PC-3 (cell line): Measurements from ENCODE around the gene PHF2. TPM values are rescaled to one million over a fixed set of nuclear protein-coding genes. Genes with fewer than 3 reads are reported as not detected.

Source experiments
- ATAC-seq: fragments of 200-7000 bp; cut with Tn5 transposase; 2 replicates; pipeline ENCODE4 v1.9.1; 2020; ENCODE audit warnings: mild to moderate bottlenecking, moderate library complexity
- BruUV-seq: library from RNA; stranded (reverse); fragments of 400-500 nt; replicated peaks from 2 replicates; lab custom pipeline; 2021; lab: Mats Ljungman, UMichigan
- CTCF ChIA-PET: fragments of 300-600 bp; sonication (Branson Sonifier 250); formaldehyde crosslinking; loops from one replicate; lab custom pipeline; 2022; ENCODE audit warnings: antibody characterized with exemption; lab: Charles Lee
- POLR2A ChIA-PET: fragments of 300-600 bp; sonication (Branson Sonifier 250); formaldehyde crosslinking; loops from one replicate; lab custom pipeline; 2022; ENCODE audit warnings: antibody characterized with exemption; ENCODE audit not compliant: unreplicated experiment; lab: Charles Lee
- DNase-seq: peaks from one replicate; pipeline ENCODE4 v3.0.0-alpha.2; 2015
- H2AFZ ChIP-seq: fragments of 300-600 bp; sonication (generic); 2 replicates; pipeline ENCODE4 v1.6.0; 2016; ENCODE audit warnings: antibody characterized with exemption, low read length
- H3F3A ChIP-seq: fragments of 300-600 bp; sonication (generic); one replicate; pipeline ENCODE4 v1.6.0; 2017; ENCODE audit warnings: antibody characterized with exemption, low read length, control low read depth, mild to moderate bottlenecking; ENCODE audit not compliant: unreplicated experiment
- H3K27ac ChIP-seq: fragments of 300-600 bp; sonication (generic); 2 replicates; pipeline ENCODE4 v1.5.1; 2016; ENCODE audit warnings: mild to moderate bottlenecking, low read length
- H3K27me3 ChIP-seq: fragments of 300-600 bp; sonication (generic); 2 replicates; pipeline ENCODE4 v1.6.1; 2016; ENCODE audit warnings: low read length, mixed read lengths
- H3K36me3 ChIP-seq: fragments of 300-600 bp; sonication (generic); 2 replicates; pipeline ENCODE4 v1.6.1; 2016; ENCODE audit warnings: low read depth, mixed run types, low read length, mixed read lengths
- H3K4me1 ChIP-seq: fragments of 300-600 bp; sonication (generic); 2 replicates; pipeline ENCODE4 v1.5.1; 2016; ENCODE audit warnings: low read length; ENCODE audit not compliant: insufficient read depth
- H3K4me2 ChIP-seq: fragments of 300-600 bp; sonication (generic); 2 replicates; pipeline ENCODE4 v1.6.0; 2016; ENCODE audit warnings: low read length
- H3K4me3 ChIP-seq: fragments of 300-600 bp; sonication (generic); 2 replicates; pipeline ENCODE4 v1.5.1; 2016; ENCODE audit warnings: mild to moderate bottlenecking, low read length, mixed read lengths
- H3K79me2 ChIP-seq: fragments of 300-600 bp; sonication (generic); 2 replicates; pipeline ENCODE4 v1.6.1; 2017; ENCODE audit warnings: low read length, mixed read lengths
- H3K9ac ChIP-seq: fragments of 300-600 bp; sonication (generic); 2 replicates; pipeline ENCODE4 v1.6.0; 2016; ENCODE audit warnings: mild to moderate bottlenecking, low read length
- H3K9me2 ChIP-seq: fragments of 300-600 bp; sonication (generic); replicated peaks from 2 replicates; pipeline ENCODE4 v1.6.1; 2016; ENCODE audit warnings: mixed run types, low read length, mixed read lengths
- H3K9me3 ChIP-seq: fragments of 300-600 bp; sonication (generic); 2 replicates; pipeline ENCODE4 v1.6.1; 2016; ENCODE audit warnings: low read length, mixed read lengths
- H4K20me1 ChIP-seq: fragments of 300-600 bp; sonication (generic); 2 replicates; pipeline ENCODE4 v1.6.1; 2016; ENCODE audit warnings: low read length, mixed read lengths
- EZH2 ChIP-seq: fragments of 300-600 bp; sonication (generic); IDR thresholded peaks from one replicate; pipeline ENCODE4 v1.6.1; 2017; ENCODE audit warnings: antibody characterized with exemption, mild to moderate bottlenecking, low read length; ENCODE audit not compliant: unreplicated experiment
- EZH2phosphoT487 ChIP-seq: fragments of 300-600 bp; sonication (generic); IDR thresholded peaks from 2 replicates; pipeline ENCODE4 v1.6.1; 2018; ENCODE audit warnings: mild to moderate bottlenecking, antibody characterized with exemption, low read length, borderline replicate concordance
- intact Hi-C: fragments of 100-400 bp; cut with micrococcal nuclease; formaldehyde crosslinking; loops from 2 replicates; pipeline ENCODE4 v1.9.0; 2023
- total RNA-seq: library from RNA; depleted of rRNA; stranded (reverse); fragments of >200 nt; gene quantifications from 2 replicates; pipeline ENCODE4 v1.2.3, GENCODE V29; 2014
- TF ChIP-seq, protein P1 (sequence below): fragments of 300-600 bp; sonication (generic); conservative IDR thresholded peaks from 2 replicates; pipeline ENCODE4 v1.5.1; 2017; ENCODE audit warnings: antibody characterized with exemption, low read depth, mild to moderate bottlenecking, low read length

Gene PHF2
- total RNA-seq, 1 experiment from 2014 or later, result 10.6 TPM

DNA sequence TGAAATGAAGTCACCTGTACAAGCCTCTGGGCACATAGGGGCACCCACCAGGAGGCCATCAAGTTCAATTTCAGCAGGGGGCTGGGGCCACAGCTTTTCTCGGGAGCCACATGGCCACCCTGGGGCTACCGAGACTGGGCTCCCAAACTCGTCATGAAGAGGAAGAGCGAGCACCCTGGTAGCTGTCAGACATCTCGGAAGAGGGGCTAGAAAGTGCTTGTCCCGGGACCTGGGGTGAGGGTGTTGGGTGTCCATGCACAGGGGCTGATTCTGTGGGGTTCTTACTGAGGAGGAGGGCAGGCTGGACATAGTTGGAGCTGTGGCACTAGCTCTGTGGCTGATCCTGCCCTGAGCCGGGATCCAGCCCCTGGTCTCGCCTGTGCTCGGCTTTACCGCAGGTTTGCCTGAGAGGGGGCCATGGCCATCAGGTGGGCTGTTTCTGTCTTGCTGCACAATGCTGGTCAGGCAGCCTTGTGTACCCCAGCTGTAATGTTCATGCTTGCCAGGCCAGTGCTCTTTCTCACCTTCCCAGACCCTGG is 70.3 kb downstream of the PHF2 start:
- H3F3A ChIP-seq, result no peaks in the 10 kb centered on the region
- TF ChIP-seq, protein P1, sequence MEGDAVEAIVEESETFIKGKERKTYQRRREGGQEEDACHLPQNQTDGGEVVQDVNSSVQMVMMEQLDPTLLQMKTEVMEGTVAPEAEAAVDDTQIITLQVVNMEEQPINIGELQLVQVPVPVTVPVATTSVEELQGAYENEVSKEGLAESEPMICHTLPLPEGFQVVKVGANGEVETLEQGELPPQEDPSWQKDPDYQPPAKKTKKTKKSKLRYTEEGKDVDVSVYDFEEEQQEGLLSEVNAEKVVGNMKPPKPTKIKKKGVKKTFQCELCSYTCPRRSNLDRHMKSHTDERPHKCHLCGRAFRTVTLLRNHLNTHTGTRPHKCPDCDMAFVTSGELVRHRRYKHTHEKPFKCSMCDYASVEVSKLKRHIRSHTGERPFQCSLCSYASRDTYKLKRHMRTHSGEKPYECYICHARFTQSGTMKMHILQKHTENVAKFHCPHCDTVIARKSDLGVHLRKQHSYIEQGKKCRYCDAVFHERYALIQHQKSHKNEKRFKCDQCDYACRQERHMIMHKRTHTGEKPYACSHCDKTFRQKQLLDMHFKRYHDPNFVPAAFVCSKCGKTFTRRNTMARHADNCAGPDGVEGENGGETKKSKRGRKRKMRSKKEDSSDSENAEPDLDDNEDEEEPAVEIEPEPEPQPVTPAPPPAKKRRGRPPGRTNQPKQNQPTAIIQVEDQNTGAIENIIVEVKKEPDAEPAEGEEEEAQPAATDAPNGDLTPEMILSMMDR, result no peak
- TF ChIP-seq EZH2phosphoT487 (no peak), EZH2 (no peak)
- CTCF ChIA-PET, result no interaction called here
- H3K4me2 ChIP-seq, result no peak overlapping the region
- H3K79me2 ChIP-seq, result no peaks in the 10 kb centered on the region
- ATAC-seq, result no peak
- no peaks in the 10 kb centered on the region for H3K9me3 ChIP-seq
- no peak overlapping the region for H3K27ac ChIP-seq
- H3K9me2 ChIP-seq, result no peaks in the 10 kb centered on the region
- no peak overlapping the region for H3K9ac ChIP-seq
- no peak overlapping the region for H2AFZ ChIP-seq
- peaks cover 2% of the 10 kb centered on the region; the same call in 1 of the 2 replicates for H3K36me3 ChIP-seq
- H3K4me3 ChIP-seq, result no peak overlapping the region
- no peaks in the 10 kb centered on the region for H4K20me1 ChIP-seq
- POLR2A ChIA-PET, result no interaction called here
- H3K4me1 ChIP-seq, result peaks cover 5% of the 10 kb centered on the region; the same call in 1 of the 2 replicates
- intact Hi-C loops, result no loop called here
- no peak for DNase-seq
- no peaks in the 10 kb centered on the region for H3K27me3 ChIP-seq
- BruUV-seq, result no TSS peak

DNA sequence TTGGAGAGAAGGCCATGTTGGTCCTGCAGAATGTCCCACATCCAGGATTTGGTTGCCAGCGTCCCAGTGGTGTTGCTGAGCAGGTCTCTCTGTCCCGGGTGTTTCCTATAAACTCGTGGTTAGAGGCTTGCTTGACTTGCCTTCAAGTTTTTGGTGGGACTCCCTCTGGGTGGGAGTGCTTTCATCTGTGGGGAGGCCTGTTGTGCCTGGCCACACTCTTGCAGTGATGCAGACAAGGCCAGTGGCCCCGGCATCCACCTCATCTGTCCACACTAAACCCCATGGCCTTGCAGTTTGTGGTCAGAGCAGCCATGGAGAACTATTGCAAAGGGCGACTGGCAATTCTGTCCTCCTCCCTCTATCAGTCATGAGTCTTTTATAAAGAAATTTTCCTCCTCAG is 71.8 kb downstream of the PHF2 start:
- Histone ChIP-seq H3K9ac (no peak overlapping the region), H3K4me3 (no peak overlapping the region), H3K27me3 (no peaks in the 10 kb centered on the region), H3K9me3 (no peaks in the 10 kb centered on the region), H3K4me1 (peaks cover under 1% of the 10 kb centered on the region; the same call in 1 of the 2 replicates), H3K4me2 (no peak overlapping the region), H2AFZ (no peak overlapping the region), H3K79me2 (no peaks in the 10 kb centered on the region), H3K27ac (no peak overlapping the region), H4K20me1 (no peaks in the 10 kb centered on the region), H3F3A (no peaks in the 10 kb centered on the region), H3K9me2 (no peaks in the 10 kb centered on the region), H3K36me3 (peaks cover 2% of the 10 kb centered on the region; the same call in 1 of the 2 replicates)
- no TSS peak for BruUV-seq
- ATAC-seq, result no peak
- ChIA-PET POLR2A (no interaction called here), CTCF (no interaction called here)
- intact Hi-C loops, result no loop called here
- DNase-seq, result no peak
- TF ChIP-seq, protein P1, result no peak
- TF ChIP-seq EZH2 (no peak), EZH2phosphoT487 (no peak)

DNA sequence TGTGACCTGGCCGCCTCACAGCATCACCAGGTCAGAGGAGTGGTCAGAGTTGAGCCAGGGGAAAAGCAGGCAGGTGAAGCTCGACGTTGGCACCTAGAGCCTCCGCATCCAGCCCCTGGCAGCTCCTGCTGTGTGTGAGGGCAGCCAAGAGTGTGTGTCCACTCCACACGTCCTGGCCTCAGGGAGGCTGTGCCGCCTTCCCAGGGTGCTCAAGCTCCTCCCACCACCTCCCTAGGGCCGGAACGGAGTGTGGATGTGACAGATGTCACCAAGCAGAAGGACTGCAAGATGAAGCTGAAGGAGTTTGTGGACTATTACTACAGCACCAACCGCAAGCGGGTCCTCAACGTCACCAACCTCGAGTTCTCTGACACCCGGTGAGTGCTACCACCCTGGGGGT is 72.5 kb downstream of the PHF2 start:
- no TSS peak for BruUV-seq
- Histone ChIP-seq H3K27ac (no peak overlapping the region), H4K20me1 (no peaks in the 10 kb centered on the region), H3K9me3 (no peaks in the 10 kb centered on the region), H3K4me3 (no peak overlapping the region), H3K79me2 (no peaks in the 10 kb centered on the region), H2AFZ (no peak overlapping the region), H3K9ac (no peak overlapping the region), H3K9me2 (no peaks in the 10 kb centered on the region), H3K4me2 (no peak overlapping the region), H3K36me3 (peaks cover 2% of the 10 kb centered on the region; the same call in 1 of the 2 replicates), H3K27me3 (no peaks in the 10 kb centered on the region), H3K4me1 (no peaks in the 10 kb centered on the region), H3F3A (no peaks in the 10 kb centered on the region)
- TF ChIP-seq, protein P1, result no peak
- TF ChIP-seq EZH2phosphoT487 (no peak), EZH2 (no peak)
- intact Hi-C loops, result no loop called here
- ChIA-PET CTCF (no interaction called here), POLR2A (no interaction called here)
- no peak for DNase-seq
- no peak for ATAC-seq
